Mammary epithelial cell (primary cell): ENCODE data around the gene WDR20.

Experiments used
- EZH2 ChIP-seq: IDR thresholded peaks from 2 replicates; pipeline ENCODE4 v1.6.1; 2012; ENCODE audit warnings: low read length, inconsistent platforms, borderline replicate concordance
- TF ChIP-seq, protein P1 (sequence below), 2 donors: IDR thresholded peaks in 1 of 2; conservative IDR thresholded peaks in 1 of 2; 2 replicates each; pipeline ENCODE4 v1.5.1; 2011 to 2012; ENCODE audit warnings: inconsistent platforms in 2 of 2, low read length in 2 of 2, mild to moderate bottlenecking in 2 of 2, control low read depth in 1 of 2, low read depth in 1 of 2; ENCODE audit not compliant: insufficient read depth in 1 of 2; ENCODE audit errors: extremely low read depth in 1 of 2

DNA sequence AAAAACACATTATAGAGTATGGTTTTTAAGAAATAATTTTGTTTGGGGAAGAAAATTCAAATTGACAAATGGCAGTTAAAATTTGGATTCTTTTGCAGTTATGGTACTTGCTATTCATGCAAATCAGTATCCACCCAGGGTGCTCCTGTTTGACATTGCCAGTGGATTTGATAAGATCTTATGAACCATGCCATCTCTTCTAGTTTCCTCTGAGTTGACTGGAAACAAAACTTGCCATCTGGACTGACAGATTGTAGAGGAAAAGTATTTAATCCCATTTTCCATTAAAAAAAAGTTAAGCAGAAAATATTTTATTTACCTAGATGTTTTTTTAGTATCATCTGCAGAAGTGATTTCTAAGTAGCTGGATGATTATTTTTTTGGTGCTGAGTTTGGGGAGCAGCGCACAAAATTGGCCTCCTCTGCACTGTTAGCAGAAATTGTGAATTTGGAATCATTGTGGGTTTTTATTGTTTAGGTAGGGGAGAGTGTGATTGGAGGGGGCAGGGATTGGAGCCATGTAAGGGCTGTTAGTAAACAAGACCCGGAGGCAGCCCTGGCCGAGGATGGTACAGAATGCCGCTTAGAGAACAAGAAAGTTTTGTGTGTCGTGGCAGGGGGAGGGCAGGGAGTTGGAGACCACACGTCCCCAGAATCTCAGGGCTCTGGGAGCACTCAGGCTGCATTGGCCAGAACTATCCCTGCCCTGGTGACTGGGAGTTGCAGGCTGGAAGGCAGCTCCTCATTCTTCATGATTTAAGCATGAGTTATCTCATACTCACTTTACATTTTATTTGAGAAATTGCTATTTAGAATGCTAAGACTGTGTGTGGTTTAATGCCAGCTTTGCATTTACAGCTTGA lies 56.6 kb downstream of the WDR20 start:
- no peak for TF ChIP-seq EZH2
- TF ChIP-seq, protein P1, sequence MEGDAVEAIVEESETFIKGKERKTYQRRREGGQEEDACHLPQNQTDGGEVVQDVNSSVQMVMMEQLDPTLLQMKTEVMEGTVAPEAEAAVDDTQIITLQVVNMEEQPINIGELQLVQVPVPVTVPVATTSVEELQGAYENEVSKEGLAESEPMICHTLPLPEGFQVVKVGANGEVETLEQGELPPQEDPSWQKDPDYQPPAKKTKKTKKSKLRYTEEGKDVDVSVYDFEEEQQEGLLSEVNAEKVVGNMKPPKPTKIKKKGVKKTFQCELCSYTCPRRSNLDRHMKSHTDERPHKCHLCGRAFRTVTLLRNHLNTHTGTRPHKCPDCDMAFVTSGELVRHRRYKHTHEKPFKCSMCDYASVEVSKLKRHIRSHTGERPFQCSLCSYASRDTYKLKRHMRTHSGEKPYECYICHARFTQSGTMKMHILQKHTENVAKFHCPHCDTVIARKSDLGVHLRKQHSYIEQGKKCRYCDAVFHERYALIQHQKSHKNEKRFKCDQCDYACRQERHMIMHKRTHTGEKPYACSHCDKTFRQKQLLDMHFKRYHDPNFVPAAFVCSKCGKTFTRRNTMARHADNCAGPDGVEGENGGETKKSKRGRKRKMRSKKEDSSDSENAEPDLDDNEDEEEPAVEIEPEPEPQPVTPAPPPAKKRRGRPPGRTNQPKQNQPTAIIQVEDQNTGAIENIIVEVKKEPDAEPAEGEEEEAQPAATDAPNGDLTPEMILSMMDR (conservative IDR thresholded peaks at IDR 0.05 in 1 of 2, IDR thresholded peaks at IDR 0.05 in 1 of 2; ENCODE audit: extremely low read depth in 1 of 2, insufficient read depth in 1 of 2, low read depth in 1 of 2, low read length in 2 of 2) = no peak
